Endothelial cell of umbilical vein (primary cell): ENCODE data around the gene NT5DC1. TPM values are rescaled to one million over a fixed set of nuclear protein-coding genes. Genes with fewer than 3 reads are reported as not detected.

Experiments
- BruUV-seq: library from RNA; stranded (reverse); fragments of 400-500 nt; replicated peaks from 2 replicates; lab custom pipeline; 2021; lab: Mats Ljungman, UMichigan
- CTCF ChIA-PET: fragments of 300-600, 350-600 bp; sonication (Branson Sonifier 250); formaldehyde crosslinking; loops from one replicate; lab custom pipeline; 2021; ENCODE audit warnings: antibody characterized with exemption, inconsistent platforms; lab: Charles Lee
- POLR2A ChIA-PET: fragments of 300-600, 350-600 bp; sonication (Branson Sonifier 250); formaldehyde crosslinking; loops from one replicate; lab custom pipeline; 2021; ENCODE audit warnings: antibody characterized with exemption, inconsistent platforms; lab: Charles Lee
- DNase-seq: peaks from one replicate; pipeline ENCODE4 v3.0.0-alpha.2; 2011; ENCODE audit warnings: low read depth, low spot score
- FAIRE-seq: peaks from 2 replicates; lab custom pipeline; 2011; peaks lifted over from hg19 to GRCh38; lab: Jason Lieb, UNC
- H2AFZ ChIP-seq: 2 replicates; pipeline ENCODE4 v1.6.0; 2012; ENCODE audit warnings: low read depth, low read length, control low read depth, inconsistent platforms
- H3K27ac ChIP-seq: 2 replicates; pipeline ENCODE4 v1.5.1; 2011; ENCODE audit warnings: low read depth, mild to moderate bottlenecking, control low read depth, low read length, moderate library complexity; ENCODE audit not compliant: insufficient read depth
- H3K27me3 ChIP-seq, 2 experiments: 2 replicates each; pipeline versions ENCODE4 v1.6.0 to v1.6.1; 2011; ENCODE audit warnings: low read length in 2 of 2, mixed read lengths in 1 of 2; ENCODE audit not compliant: control insufficient read depth in 2 of 2, insufficient read depth in 2 of 2
- H3K36me3 ChIP-seq, 2 experiments: 2 replicates in 1 of 2; 3 replicates in 1 of 2; pipeline ENCODE4 v1.5.1; 2011; ENCODE audit warnings: low read length in 2 of 2, mild to moderate bottlenecking in 1 of 2, moderate library complexity in 1 of 2; ENCODE audit not compliant: control insufficient read depth in 2 of 2, insufficient read depth in 2 of 2; ENCODE audit errors: extremely low read depth in 1 of 2
- H3K4me1 ChIP-seq: 3 replicates; pipeline ENCODE4 v1.5.1; 2011; ENCODE audit warnings: mild to moderate bottlenecking, low read length; ENCODE audit not compliant: control insufficient read depth, insufficient read depth; ENCODE audit errors: extremely low read depth
- H3K4me2 ChIP-seq: 2 replicates; pipeline ENCODE4 v1.6.1; 2011; ENCODE audit warnings: low read length, control low read depth, mixed read lengths; ENCODE audit not compliant: insufficient read depth
- H3K4me3 ChIP-seq, 3 experiments: fragments of 200-600 bp in 1 of 3; sonication (generic), shearing (Covaris generic) in 1 of 3; replicated peaks in 1 of 3; 2 replicates each; pipeline ENCODE4 v1.5.1; 2011 to 2016; ENCODE audit warnings: control low read depth in 3 of 3, low read length in 3 of 3, mild to moderate bottlenecking in 2 of 3, inconsistent platforms in 1 of 3, low read depth in 1 of 3, moderate library complexity in 1 of 3; ENCODE audit not compliant: insufficient read depth in 1 of 3
- H3K79me2 ChIP-seq: 2 replicates; pipeline ENCODE4 v1.6.0; 2012; ENCODE audit warnings: low read length, inconsistent platforms; ENCODE audit not compliant: control insufficient read depth, insufficient read depth
- H3K9ac ChIP-seq: replicated peaks from 2 replicates; pipeline ENCODE3; 2011; ENCODE audit warnings: low read length, control low read depth; ENCODE audit not compliant: insufficient read depth; ENCODE audit errors: extremely low read depth
- H3K9me1 ChIP-seq: replicated peaks from 3 replicates; pipeline ENCODE4 v1.6.0; 2011; ENCODE audit warnings: mild to moderate bottlenecking, low read length; ENCODE audit not compliant: control insufficient read depth, insufficient read depth; ENCODE audit errors: extremely low read depth
- H3K9me3 ChIP-seq: replicated peaks from 2 replicates; pipeline ENCODE4 v1.5.1; 2012; ENCODE audit warnings: low read length, inconsistent platforms; ENCODE audit not compliant: control insufficient read depth, insufficient read depth
- H4K20me1 ChIP-seq: replicated peaks from 2 replicates; pipeline ENCODE3; 2011; ENCODE audit warnings: mild to moderate bottlenecking, low read length; ENCODE audit not compliant: control insufficient read depth, insufficient read depth; ENCODE audit errors: extremely low read depth
- CTCF ChIP-seq, 2 donors: IDR thresholded peaks; 1 replicate in 1 of 2; 2 replicates in 1 of 2; pipeline ENCODE4 v1.5.1; 2011; ENCODE audit warnings: low read length in 2 of 2, mild to moderate bottlenecking in 2 of 2, moderate library complexity in 2 of 2, control low read depth in 1 of 2, inconsistent platforms in 1 of 2, low read depth in 1 of 2; ENCODE audit not compliant: insufficient read depth in 1 of 2; ENCODE audit errors: extremely low read depth in 1 of 2
- EZH2 ChIP-seq: IDR thresholded peaks from 2 replicates; pipeline ENCODE4 v1.6.1; 2012; ENCODE audit warnings: borderline replicate concordance, low read depth, mild to moderate bottlenecking, moderate library complexity, low read length, inconsistent platforms; ENCODE audit not compliant: severe bottlenecking
- FOS ChIP-seq: IDR thresholded peaks from 2 replicates; pipeline ENCODE4 v1.6.1; 2011; ENCODE audit warnings: mild to moderate bottlenecking, low read length, moderate library complexity, borderline replicate concordance; ENCODE audit not compliant: insufficient read depth
- GATA2 ChIP-seq: IDR thresholded peaks from 2 replicates; pipeline ENCODE4 v1.7.0; 2011; ENCODE audit warnings: low read depth, mild to moderate bottlenecking, moderate library complexity, mixed read lengths, low read length; ENCODE audit not compliant: insufficient read length, insufficient read depth
- JUN ChIP-seq: IDR thresholded peaks from 2 replicates; pipeline ENCODE4 v1.6.1; 2011; ENCODE audit warnings: borderline replicate concordance, low read depth; ENCODE audit not compliant: insufficient read length, insufficient read depth
- MAX ChIP-seq: IDR thresholded peaks from 2 replicates; pipeline ENCODE4 v1.6.1; 2011; ENCODE audit not compliant: insufficient read depth, insufficient read length
- MYC ChIP-seq: IDR thresholded peaks from one replicate; pipeline ENCODE4 v1.6.1; 2011; ENCODE audit warnings: mild to moderate bottlenecking, low read depth, low read length
- POLR2A ChIP-seq: IDR thresholded peaks from 2 replicates; pipeline ENCODE4 v1.6.1; 2012; ENCODE audit warnings: low read depth, mild to moderate bottlenecking, control low read depth, low read length
- POLR2AphosphoS5 ChIP-seq: IDR thresholded peaks from 2 replicates; pipeline ENCODE4 v1.6.1; 2012; ENCODE audit warnings: low read depth, mild to moderate bottlenecking, control low read depth, low read length, moderate library complexity; ENCODE audit not compliant: insufficient read depth
- dilution Hi-C: fragments of 300-500 bp; cut with MboI; formaldehyde crosslinking; loops from one replicate; pipeline ENCODE4 v1.15.0; 2019; ENCODE audit warnings: low sequenced_read_pairs; ENCODE audit not compliant: extremely low pct_ligation_motif_present
- intact Hi-C: fragments of 100-400 bp; cut with micrococcal nuclease; formaldehyde crosslinking; loops from one replicate; pipeline ENCODE4 v1.10.0; 2022
- polyA plus RNA-seq, 4 experiments: library from polyadenylated mRNA; depleted of rRNA in 3 of 4; stranded (reverse) in 3 of 4; unstranded in 1 of 4; fragments of >200 nt; gene quantifications; 2 replicates each; pipeline versions ENCODE4 v1.2.1 to v1.2.3, GENCODE V29; 2011 to 2012; ENCODE audit warnings: missing spikeins in 1 of 4
- total RNA-seq: library from RNA; stranded (reverse); gene quantifications from 2 replicates; pipeline ENCODE4 v1.2.3, GENCODE V29; 2021

Gene NT5DC1
- total and polyA plus RNA-seq, 2 donors (not counting 3 experiments of a cell fraction or from before 2014, with no cell fraction given): 11.3 to 24.3 TPM

- FAIRE-seq: no peak
- no peak overlapping the region for H3K4me2 ChIP-seq
These were observed 2.2 kb downstream of the NT5DC1 start for GRCh38 chr6:116102873-116103272.

More at GRCh38 chr6:116102873-116103272, 2.2 kb downstream of the NT5DC1 start:
- DNase-seq: no peak
- H3K9me1 ChIP-seq: no peaks in the 10 kb centered on the region
- no peak overlapping the region for H3K27ac ChIP-seq
- peaks cover 0 to 3% of the 10 kb centered on the region in 2 experiments for H3K27me3 ChIP-seq
- ChIA-PET CTCF (interaction anchor here (3.0 to 4.0 kb wide), 2 partner anchors 9 to 92 kb away, joined by 33 to 43 read pairs; no protein-coding TSS in a partner anchor), POLR2A (no interaction called here)
- no peaks in the 10 kb centered on the region for H3K79me2 ChIP-seq
- no peaks in the 10 kb centered on the region for H3K9me3 ChIP-seq
- no peak overlapping the region for H3K9ac ChIP-seq
- no peak overlapping the region for H3K4me3 ChIP-seq
- dilution Hi-C loops: no loop called here
- H3K4me1 ChIP-seq: peaks cover 14% of the 10 kb centered on the region
- no peak overlapping the region for H2AFZ ChIP-seq
- intact Hi-C loops: no loop called here
- BruUV-seq: no TSS peak
- no peaks in the 10 kb centered on the region for H4K20me1 ChIP-seq
- TF ChIP-seq CTCF (IDR thresholded peaks at IDR 0.05; ENCODE audit: extremely low read depth in 1 of 2, insufficient read depth in 1 of 2, low read depth in 1 of 2, low read length in 2 of 2): no peak
- no peak for TF ChIP-seq JUN
- TF ChIP-seq POLR2A: no peak
- TF ChIP-seq FOS: no peak
- no peak for TF ChIP-seq MYC
- no peak for TF ChIP-seq EZH2
- no peak for TF ChIP-seq POLR2AphosphoS5
- TF ChIP-seq MAX: no peak
- no peak for TF ChIP-seq GATA2
- H3K36me3 ChIP-seq: no peaks in the 10 kb centered on the region
